NCI-H2107 treated with DMSO at 0.1 percent for 48 hours (cell line): ENCODE results near the gene TSFM.

Experiments used
- DNase-seq: peaks from one replicate; lab custom pipeline; 2025; ENCODE audit not compliant: unreplicated experiment; lab: John Stamatoyannopoulos, UW

The TSFM gene

DNA sequence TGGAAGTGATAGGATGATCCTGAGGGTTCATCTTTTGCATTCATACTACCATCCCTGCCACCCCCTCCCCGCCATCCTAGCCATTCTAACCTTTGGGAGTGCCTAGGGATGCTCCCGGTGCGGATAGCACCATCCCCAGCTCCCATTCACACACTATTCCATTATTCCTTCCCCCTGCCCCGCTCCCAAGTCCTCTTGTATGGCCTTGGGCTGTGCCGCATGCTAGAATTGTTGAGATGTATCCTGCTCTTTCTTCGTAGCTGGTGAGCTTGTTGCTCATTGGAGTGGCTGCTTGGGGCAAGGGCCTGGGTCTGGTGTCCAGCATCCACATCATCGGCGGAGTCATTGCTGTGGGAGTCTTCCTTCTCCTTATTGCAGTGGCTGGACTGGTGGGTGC, 37.1 kb upstream of the TSFM start:
- DNase-seq, result no peak

DNA sequence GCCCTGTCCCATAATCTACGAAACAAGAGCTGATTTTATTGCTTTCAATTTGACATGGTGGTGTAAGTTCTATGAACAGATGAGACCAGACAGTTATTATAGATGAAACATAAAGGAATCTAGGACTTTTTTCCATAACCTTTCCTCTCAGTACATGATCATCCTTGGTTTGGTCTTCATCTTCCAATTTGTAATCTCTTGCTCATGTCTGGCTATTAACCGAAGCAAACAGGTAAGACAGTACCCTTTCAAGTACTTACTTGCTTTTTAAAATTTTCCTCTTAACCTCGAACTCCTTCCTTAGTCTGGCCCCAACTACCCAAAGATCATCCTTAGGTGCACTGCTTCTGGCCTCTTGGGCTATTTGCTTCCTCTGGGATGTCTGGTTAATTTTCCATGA, 36.6 kb upstream of the TSFM start:
- no peak for DNase-seq

DNA sequence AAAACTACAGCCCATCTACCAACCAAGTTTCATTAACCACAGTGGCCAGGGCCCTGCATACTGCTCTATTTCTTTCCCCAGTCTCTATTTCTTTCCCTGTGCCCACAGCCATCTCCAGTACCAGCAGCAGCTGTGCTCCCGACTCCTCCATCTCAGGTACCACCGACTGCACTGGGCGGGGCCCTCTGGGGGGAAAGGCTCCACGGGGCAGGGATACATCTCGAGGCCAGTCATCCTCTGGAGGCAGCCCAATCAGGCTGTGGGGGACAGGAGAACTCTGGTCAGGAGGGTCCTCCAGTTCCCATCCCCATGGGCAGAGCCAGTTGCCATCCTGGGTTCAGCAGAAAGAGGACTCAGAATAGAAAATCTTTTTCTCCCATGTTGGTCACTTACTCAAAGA, 33.5 kb upstream of the TSFM start:
- DNase-seq, result no peak

DNA sequence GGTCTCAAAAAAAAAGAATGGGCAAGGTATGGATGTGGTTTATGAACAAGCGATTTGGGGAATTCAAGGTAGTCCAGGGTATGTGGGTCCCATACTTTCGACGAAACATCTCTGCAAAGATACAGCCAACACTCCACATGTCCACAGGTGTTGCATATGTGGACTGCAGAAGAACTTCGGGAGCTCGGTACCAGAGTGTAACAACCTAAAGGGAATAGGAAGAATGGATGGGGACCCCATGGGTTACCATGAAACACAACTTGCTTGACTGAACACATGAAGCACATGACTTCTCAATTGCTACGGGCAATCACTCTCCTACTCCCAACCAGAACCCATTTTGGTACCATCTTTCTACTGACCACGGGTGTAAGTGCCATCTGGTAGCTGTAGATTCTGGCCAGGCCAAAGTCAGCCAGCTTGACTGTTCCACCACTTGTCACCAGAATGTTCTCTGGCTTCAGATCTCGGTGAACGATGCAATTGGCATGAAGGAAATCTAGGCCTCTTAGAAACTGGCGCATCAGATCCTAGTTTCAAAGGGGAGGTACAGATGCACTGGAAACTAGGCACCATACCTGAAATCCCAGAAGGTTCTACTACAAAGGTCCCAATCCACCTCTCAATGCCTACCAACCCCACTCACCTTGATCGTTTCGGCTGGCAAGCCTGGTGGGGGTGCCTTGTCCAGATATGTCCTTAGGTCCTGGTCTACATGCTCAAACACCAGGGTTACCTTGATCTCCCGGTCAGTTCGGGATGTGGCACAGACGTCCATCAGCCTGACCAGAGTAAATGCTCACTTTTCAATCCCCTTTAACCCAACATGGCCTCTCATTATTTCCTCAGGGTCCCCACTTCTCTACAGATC, 31.8 kb upstream of the TSFM start:
- DNase-seq, result no peak

DNA sequence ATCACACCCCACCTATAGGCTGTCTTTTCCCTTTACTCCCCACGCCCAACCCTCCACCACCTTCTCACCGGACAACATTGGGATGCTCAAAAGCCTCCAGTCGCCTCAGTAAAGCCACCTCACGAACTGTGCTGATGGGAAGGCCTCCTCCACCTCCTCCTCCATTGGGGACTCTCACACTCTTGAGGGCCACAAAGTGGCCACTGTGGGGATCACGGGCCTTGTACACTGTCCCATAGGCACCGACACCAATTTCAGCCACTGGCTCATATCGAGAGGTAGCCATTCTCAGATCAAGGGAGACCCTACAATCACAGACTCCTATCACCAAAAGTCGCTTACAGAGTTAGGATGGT, 31.2 kb upstream of the TSFM start:
- no peak for DNase-seq

DNA sequence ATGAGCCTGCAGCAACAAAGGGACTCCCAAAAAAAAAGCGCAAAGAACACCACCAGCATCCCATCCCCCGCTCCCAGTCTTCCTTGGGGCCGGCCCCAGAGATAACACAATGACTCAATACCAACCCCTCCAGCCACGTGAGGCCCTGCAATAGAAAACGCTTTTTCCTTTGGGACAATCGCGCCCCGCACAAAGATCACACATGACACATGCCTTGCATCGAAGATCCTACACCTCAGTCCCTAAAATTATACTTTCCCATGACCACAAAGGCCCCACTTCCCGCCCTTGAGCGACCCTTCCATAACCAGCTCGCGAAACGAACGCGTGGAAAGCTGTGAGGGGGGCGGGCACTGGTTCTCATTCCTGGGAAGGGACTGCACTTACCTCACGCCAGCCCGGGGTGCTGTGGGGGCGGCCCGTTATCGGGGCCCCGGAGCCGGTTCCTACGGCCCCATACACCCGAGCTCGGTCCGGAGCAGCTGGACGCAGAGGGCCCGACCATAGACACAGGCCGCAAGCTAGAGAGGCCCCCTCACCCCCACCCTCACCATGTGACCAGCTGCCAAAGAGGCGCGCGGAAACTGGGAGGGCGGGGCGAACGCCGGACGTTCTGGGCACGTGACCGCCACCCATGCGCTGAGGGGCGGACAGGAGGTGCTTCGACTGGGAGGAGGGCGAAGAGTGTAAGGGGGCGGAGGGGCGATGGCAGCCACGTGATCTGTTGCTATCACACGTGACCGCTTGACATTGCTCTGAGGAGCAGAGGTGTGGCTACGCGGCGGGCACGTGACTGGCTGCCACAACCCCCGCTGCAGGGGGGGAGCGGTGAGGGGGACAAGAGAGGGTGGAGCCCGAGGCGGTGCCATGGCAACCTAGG, 30.6 kb upstream of the TSFM start, which contains the start of gene CDK4:
CDK4 (minus strand) TSS at position 523 of the 880 bp plus-strand sequence. CDS start 593 bp downstream, outside the sequence.
- DNase-seq, result peak; percentile 98

DNA sequence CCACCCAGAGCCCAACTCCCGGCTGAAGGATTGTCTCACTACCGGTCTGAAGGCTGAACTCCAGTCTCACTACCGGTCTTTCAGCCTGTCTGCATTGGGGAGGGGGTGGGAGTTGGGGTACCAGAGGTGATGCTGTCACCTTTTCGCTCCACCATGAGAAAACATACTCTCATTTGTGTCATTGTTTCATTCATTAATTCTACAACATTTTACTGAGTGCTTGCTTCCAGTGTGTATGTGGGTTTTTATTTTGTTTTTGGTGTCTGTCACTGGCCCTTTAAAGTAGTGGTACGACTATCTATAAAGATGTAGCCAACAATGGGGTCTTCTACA, 30.0 kb upstream of the TSFM start:
- no peak for DNase-seq

DNA sequence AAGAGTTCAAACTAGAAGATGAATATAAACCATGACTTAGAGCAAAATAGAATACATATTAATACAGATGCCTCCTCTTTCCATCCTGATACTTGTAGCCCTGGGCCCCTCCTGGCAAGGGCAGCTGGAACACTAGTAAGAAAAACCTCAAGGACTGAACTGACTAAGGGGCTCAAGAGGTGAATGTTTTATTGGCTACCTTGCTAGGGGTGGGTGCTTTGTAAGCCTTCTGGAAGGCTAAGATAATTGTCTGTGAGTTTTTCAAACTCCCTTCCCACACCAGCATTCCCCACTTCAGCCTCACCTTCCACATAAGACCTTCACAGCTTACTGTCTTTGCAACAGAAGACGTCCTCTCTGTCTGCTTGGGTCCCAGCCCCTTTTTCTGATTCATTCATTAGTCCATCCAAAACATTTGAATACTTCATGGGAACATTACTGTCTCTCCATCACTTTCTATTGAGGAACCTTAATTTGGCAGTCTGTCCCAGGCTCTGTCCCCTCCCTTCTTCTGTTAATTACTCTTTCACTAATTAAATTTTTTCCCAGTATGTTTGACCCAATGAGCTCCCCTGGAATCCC, 28.7 kb upstream of the TSFM start:
- DNase-seq, result no peak

DNA sequence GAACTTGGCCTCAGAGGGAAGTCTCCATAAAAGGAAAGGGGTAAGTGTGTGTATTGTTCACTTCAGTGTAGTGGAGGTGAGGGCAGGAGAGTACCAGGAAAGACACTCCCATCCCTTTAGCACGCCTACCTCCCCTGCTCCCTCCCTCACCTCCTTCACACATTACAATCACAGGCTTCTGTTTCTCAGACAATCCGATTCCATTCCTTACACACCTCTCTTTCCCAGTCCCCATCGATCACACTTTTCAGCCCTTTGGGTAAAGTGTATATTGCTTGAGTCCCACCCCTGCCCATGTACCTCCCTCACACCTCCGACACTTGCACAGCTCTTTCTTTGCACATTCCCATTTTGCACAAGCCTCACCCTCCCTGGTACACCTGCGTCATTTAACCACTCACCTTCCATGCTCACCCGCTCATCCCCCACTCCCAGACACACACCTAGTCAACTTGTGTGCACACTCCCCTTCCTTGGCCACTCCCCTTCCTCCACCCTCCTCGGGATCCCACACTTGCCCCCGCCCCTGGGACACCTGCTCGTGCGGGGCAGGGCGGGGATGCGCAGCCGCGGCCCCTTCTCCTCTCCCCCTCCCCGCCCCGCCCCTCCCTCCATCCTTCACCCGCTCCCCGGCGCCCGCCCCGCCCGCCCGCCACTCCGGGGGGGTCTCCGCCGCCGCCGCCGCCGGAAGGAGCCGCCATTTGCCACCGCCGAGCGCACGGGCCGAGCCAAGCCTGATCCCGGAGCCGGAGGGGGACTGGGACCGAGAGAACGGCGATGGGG, 28.0 kb upstream of the TSFM start, which contains the start of gene MARCHF9:
MARCHF9 (plus strand) TSS at position 693 of the 783 bp plus-strand sequence. CDS start 426 bp downstream, outside the sequence.
- peak; percentile 90 for DNase-seq

DNA sequence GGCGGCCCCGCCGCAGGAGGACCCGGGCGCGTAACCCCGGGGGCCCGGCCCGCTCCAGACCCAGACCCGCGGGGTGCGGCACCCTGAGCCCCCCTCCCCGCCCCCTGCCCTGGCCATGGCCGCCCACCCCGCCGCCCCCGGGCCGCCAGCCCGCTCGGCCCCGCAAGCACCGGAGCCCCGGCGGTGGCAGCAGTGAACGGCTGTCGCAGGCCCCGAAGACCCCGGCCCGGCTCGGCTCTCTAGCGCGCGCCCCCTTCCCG, 27.5 kb upstream of the TSFM start:
- no peak for DNase-seq

DNA sequence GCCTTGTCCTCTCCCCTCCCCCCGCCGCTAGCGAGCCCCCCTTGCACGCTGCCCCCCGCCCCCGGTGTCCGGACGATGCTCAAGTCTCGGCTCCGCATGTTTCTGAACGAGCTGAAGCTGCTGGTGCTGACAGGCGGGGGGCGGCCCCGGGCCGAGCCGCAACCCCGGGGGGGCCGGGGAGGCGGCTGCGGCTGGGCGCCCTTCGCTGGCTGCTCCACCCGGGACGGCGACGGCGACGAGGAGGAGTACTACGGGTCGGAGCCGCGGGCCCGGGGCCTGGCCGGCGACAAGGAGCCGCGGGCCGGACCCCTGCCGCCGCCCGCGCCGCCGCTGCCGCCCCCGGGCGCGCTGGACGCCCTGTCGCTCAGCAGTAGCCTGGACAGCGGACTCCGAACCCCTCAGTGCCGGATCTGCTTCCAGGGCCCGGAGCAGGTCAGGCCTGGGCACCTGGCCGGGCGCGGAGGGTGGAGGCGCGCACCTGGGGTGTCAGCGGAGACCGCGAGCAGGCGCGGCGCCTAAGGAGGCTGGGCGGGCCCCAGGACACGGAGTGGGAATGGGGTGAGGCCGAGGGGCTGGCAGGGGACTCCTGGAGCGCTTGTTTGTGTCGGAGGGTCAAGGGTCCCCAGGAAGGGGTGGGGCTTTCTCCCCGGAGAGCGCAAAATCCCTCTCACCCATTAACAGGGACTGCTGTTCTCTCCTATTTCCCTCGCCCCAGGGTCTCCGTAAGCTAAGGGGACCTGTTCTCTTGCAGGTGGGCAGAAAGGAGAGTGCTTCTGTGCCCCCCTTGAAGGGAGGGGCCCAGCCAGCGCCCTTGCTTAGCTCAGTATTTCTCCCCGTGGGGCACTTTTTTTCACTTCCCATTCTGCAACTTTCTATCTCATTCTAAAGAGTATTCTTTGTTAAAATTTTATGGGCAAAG, 26.9 kb upstream of the TSFM start:
- DNase-seq, result no peak

DNA sequence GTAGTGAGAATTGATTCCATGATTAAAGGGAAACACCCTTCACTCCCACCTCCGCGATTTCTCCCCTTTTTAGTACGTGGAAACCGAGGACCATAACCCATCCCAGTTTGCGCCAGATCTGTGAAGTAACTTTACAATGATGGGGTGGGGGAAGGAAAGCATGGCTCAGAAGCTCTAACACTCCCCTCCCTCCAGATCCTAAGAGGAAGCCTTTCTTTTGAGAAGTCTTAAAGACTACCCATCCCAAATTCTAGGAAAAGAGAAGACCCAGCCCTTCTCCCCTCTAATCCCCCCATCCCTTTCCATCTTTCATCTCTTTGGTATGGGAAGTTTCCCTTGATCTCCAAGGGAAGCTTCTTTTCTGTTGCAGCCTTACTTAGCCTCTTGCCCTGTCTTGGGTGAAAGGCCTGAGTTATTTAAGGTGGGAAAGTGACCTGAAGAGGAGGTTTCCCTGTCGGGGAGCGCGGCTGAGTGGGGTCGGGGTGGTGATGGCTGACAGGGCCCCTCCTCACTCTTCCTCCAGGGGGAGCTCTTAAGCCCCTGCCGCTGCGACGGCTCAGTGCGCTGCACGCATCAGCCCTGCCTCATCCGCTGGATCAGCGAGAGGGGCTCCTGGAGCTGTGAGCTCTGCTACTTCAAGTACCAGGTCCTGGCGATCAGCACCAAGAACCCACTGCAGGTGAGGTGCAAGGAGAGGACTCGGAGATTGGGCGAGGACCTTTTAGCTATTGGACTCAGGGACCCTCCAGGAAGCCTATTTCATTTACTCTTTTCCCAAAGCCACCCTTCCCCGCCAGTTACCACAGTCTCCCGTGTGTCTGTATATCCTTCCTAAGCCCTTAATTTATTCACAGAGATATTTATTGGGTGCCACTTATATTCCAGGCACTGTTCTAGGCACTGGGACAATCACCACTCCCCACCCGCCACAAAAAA, 25.9 kb upstream of the TSFM start:
- DNase-seq, result no peak

DNA sequence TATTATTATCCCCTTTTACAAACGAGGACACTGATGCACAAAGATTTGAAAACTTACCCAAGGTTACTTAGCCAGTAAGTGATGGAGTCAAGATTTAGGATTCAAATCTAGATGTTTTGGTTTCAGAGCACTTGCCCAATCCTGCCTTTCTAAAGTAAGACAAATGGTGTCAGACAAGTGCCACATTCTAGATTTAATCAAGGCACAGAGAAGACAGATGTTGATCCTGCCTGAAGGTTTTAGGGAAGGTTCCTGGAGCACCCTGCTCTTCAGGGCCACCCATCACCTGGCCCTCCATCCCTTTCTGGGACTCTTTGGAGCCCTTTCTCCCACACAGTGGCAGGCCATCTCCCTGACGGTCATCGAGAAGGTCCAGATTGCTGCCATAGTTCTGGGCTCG, 24.8 kb upstream of the TSFM start:
- no peak for DNase-seq

DNA sequence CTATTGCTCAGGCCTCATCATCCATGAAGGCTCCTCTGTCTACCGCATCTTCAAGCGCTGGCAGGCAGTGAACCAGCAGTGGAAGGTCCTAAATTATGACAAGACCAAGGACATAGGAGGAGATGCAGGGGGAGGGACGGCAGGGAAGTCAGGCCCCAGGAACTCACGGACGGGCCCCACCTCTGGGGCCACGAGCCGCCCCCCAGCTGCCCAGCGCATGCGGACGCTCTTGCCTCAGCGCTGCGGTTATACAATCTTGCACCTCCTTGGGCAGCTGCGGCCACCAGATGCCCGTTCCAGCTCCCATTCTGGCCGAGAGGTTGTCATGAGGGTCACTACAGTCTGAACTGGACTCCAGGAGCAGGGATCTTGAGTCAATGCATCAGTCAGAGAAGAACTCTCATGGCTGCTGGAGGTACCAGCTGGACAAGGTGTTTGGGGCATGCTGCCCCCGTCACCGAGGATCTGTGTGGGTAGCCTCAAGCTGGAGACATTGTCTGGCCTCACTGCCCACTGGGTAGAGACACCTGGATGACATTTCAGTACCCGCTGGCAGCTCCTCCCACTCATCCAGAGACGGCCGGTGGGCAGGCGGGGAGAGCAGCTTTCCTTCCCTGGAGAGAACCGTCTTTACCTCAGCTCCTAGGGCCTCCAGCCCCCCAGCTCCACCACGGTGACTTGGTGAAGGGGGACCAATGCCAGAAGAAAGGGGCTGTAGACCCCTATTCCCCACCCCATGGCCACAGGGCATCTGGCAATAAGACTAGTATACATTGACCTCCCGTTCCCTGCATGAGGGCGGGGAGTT, 23.8 kb upstream of the TSFM start:
- DNase-seq, result no peak

DNA sequence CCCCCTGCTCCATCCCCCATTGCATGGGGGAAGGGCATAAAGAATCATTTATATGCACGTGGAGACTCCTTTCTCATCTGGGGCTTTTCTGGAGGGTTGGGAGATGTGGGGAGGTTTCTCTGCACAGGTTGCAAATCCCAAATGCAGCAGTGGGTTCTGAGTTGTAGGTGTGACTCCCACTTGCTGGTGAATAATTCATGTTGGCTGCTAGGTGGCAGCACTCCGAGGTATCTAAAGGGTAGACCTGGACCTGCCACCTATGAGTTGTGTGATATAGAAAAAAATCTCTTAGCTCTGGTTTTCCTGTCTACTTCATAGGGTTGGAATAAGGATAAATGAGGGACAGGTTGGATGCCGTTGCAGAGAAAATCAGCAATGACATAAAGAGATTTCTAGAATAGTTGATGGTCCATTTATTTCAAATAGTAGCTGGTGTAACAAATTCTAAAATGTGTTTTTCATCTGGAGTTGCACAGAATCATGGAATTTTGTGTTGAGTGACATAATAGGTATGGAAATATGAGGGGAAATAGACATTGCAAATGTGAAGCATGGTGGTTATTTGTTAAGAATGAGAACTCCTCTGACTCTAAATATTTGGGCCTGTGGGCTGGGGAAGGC, 23.1 kb upstream of the TSFM start:
- DNase-seq, result no peak

DNA sequence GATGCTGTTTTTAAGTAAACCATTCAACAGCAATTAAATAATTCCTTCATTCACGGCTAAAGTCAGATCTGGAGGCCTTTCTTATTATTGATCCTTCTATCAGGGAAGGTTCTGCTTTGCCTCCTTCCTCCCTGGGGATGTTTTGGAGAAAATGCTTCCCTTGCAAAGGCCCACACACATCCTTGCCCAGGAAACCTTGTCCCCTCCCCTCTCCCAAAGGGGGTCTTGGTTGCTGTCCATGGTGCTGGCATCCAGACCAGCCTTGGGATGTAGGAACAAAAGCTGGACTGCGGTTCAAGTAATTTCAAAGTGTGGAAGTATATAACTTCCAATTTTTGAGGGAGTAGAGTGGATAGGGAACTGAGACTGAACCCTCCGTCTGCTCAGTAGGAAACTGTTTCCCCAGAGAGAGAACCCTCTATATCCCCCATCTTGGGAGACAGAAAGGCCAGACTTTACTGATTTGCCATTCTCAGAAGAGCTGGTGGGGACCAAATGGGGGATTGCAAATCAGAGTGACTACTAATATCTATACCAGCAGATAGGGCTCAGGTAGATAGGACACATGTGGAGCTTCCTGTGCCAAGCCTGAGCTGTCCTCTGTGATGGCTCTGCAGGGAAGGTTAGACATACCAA, 22.1 kb upstream of the TSFM start:
- DNase-seq, result no peak

DNA sequence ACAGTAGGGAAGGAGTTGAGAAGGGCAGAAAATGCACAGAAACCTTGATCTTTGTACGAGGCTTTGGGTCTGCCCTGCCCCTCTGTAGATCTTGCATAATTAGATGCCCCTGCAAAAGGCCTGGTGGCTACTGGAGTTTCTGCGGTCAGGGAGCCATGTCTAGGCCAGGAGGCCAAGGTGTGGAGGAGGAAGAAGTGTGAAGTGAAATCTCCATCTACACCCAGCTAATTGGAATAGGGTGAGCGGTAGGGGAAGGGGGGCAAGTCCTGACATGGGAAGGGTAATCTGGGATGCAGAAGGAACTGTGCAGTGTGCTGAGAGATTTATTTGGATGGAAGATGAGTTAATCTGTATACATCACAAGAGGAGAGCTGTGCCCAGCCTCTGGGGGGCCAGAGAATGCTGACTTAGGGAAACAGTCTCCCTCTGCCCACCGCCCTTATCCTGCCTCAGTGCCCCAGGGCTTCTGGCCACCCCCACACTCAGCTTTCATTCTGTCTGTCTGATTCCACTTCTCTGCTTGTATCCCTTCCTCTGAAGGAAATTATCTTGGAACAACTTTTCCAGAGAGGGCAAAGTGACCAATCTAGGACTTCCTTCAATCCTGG, 21.1 kb upstream of the TSFM start:
- DNase-seq, result no peak
